B cell (primary cell): Measurements from ENCODE around the gene UPF1.

Experiments
- CTCF ChIP-seq: fragments of 200-600 bp; IDR thresholded peaks from one replicate; pipeline ENCODE4 v1.8.0; 2022; ENCODE audit warnings: antibody characterized with exemption, mild to moderate bottlenecking
- EZH2 ChIP-seq: IDR thresholded peaks from 2 replicates; pipeline ENCODE4 v1.6.1; 2012; ENCODE audit warnings: borderline replicate concordance, low read depth, mild to moderate bottlenecking, moderate library complexity, low read length; ENCODE audit not compliant: insufficient read depth, poor library complexity, severe bottlenecking

- no peak for TF ChIP-seq CTCF
- no peak for TF ChIP-seq EZH2
These were observed 75.1 kb downstream of the UPF1 start for GRCh38 chr19:18906605-18907519.
